ENCODE results near the gene ZDHHC18. TPM values are rescaled to one million over a fixed set of nuclear protein-coding genes. Genes with fewer than 3 reads are reported as not detected.

The ZDHHC18 gene
- total RNA-seq, 1 donor from 2014 or later, result 11.8 TPM

- Histone ChIP-seq H3K36me3 (peaks cover 21% of the 10 kb centered on the region), H3K27me3 (ENCODE audit: low read depth) (no peaks in the 10 kb centered on the region), H3K4me3 (peak overlapping the region; percentile 88), H3K4me1 (peaks cover 46% of the 10 kb centered on the region), H3K27ac (replicated peaks) (peak overlapping the region; percentile 86), H3K9me3 (replicated peaks) (no peaks in the 10 kb centered on the region)
- TF ChIP-seq CTCF (IDR thresholded peaks at IDR 0.05; ENCODE audit: borderline replicate concordance), result no peak
- peak; percentile 28 for DNase-seq
- intact Hi-C loops (cut with micrococcal nuclease), result no loop called here
Measured at GRCh38 chr1:26828411-26828991, 2.0 kb downstream of the ZDHHC18 start.

- intact Hi-C loops (cut with micrococcal nuclease), result no loop called here
- Histone ChIP-seq H3K27ac (replicated peaks) (peak overlapping the region; percentile 86), H3K4me3 (peak overlapping the region; percentile 88)
Measured at GRCh38 chr1:26829184-26829911, 2.9 kb downstream of the ZDHHC18 start.

GRCh38 chr1:26831059-26831458 lies 4.6 kb downstream of the ZDHHC18 start:
- H3K27me3 ChIP-seq (ENCODE audit: low read depth), result no peaks in the 10 kb centered on the region
- TF ChIP-seq CTCF (IDR thresholded peaks at IDR 0.05; ENCODE audit: borderline replicate concordance), result no peak
- no peak overlapping the region for H3K4me3 ChIP-seq
- peaks cover 41% of the 10 kb centered on the region for H3K4me1 ChIP-seq
- DNase-seq, result no peak
- H3K36me3 ChIP-seq, result peaks cover 46% of the 10 kb centered on the region
- intact Hi-C loops (cut with micrococcal nuclease), result no loop called here
- no peaks in the 10 kb centered on the region for H3K9me3 ChIP-seq (replicated peaks)
- no peak overlapping the region for H3K27ac ChIP-seq (replicated peaks)

More at GRCh38 chr1:26829184-26829911, 2.9 kb downstream of the ZDHHC18 start:
- DNase-seq, result no peak
- Histone ChIP-seq H3K27me3 (ENCODE audit: low read depth) (no peaks in the 10 kb centered on the region), H3K9me3 (replicated peaks) (no peaks in the 10 kb centered on the region), H3K36me3 (peaks cover 29% of the 10 kb centered on the region), H3K4me1 (peaks cover 46% of the 10 kb centered on the region)
- no peak for TF ChIP-seq CTCF (IDR thresholded peaks at IDR 0.05; ENCODE audit: borderline replicate concordance)

- no peaks in the 10 kb centered on the region for H3K27me3 ChIP-seq (ENCODE audit: low read depth)
- no peaks in the 10 kb centered on the region for H3K9me3 ChIP-seq (replicated peaks)
- H3K4me1 ChIP-seq, result peaks cover 38% of the 10 kb centered on the region
- H3K27ac ChIP-seq (replicated peaks), result no peak overlapping the region
- intact Hi-C loops (cut with micrococcal nuclease), result no loop called here
- H3K36me3 ChIP-seq, result peaks cover 50% of the 10 kb centered on the region
- no peak overlapping the region for H3K4me3 ChIP-seq
- TF ChIP-seq CTCF (IDR thresholded peaks at IDR 0.05; ENCODE audit: borderline replicate concordance), result no peak
- no peak for DNase-seq
Measured at GRCh38 chr1:26831546-26832248, 5.2 kb downstream of the ZDHHC18 start.

GRCh38 chr1:26832249-26832960 lies 5.9 kb downstream of the ZDHHC18 start:
- H3K36me3 ChIP-seq, result peaks cover 51% of the 10 kb centered on the region
- H3K27me3 ChIP-seq (ENCODE audit: low read depth), result no peaks in the 10 kb centered on the region
- H3K4me3 ChIP-seq, result no peak overlapping the region
- TF ChIP-seq CTCF (IDR thresholded peaks at IDR 0.05; ENCODE audit: borderline replicate concordance), result no peak
- H3K4me1 ChIP-seq, result peaks cover 32% of the 10 kb centered on the region
- H3K9me3 ChIP-seq (replicated peaks), result no peaks in the 10 kb centered on the region
- DNase-seq, result no peak
- no peak overlapping the region for H3K27ac ChIP-seq (replicated peaks)
- intact Hi-C loops (cut with micrococcal nuclease), result no loop called here
